Measurements from ENCODE around the gene LRCOL1. TPM values are rescaled to one million over a fixed set of nuclear protein-coding genes. Genes with fewer than 3 reads are reported as not detected.

LRCOL1 gene
- total RNA-seq, 4 donors from 2014 or later, result 0.83 TPM; not detected in 3

DNA sequence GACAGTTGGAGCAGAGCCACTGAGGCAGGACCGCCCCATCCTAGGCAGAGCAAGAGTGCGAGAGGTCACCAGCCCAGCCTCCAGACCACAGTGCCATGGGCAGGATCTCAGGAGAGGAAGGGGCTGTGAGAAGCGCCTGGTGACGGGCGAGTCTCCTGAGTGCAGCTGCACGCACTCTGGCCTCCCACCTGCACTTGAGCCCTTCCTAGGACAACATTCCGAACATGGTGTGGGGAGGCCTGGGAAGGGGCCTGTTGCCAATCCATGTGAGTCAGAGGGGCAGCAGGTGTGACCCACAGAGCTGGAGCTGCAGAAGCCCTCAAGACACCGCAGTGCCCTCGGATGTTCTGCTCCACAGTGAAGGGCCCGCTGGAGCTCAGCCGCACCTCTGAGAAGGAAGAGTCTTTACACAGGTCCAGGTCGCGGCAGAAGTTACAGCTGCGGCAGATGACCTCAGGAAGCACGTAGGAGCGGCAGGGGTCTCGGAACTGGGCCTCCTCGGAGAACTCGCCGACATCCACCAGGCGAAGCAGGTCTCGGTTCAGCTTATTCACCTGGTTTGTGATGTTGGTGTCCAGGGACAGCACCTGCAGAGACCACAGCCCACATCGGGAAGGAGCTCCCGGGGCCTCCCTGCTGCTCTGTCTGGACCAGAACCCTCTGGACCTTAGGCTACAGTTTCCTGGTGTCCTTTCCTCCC, 15.5 kb upstream of the LRCOL1 start:
- ATAC-seq, result no peak
- Histone ChIP-seq H3K27me3 (peaks cover 0 to 5% (median 0%) of the 10 kb centered on the region in 3 donors), H3K4me3 (no peak overlapping the region), H3K4me1 (peaks cover 0 to 5% of the 10 kb centered on the region in 2 donors), H3K9me3 (no peaks in the 10 kb centered on the region), H3K27ac (no peak overlapping the region), H3K36me3 (peaks cover 0 to 24% of the 10 kb centered on the region in 2 donors)
- in situ Hi-C loops (cut with MboI; ENCODE audit: low sequenced_read_pairs in 4 of 4), result no loop called here
- TF ChIP-seq POLR2A (IDR thresholded peaks at IDR 0.05), result no peak
- TF ChIP-seq, protein P1, sequence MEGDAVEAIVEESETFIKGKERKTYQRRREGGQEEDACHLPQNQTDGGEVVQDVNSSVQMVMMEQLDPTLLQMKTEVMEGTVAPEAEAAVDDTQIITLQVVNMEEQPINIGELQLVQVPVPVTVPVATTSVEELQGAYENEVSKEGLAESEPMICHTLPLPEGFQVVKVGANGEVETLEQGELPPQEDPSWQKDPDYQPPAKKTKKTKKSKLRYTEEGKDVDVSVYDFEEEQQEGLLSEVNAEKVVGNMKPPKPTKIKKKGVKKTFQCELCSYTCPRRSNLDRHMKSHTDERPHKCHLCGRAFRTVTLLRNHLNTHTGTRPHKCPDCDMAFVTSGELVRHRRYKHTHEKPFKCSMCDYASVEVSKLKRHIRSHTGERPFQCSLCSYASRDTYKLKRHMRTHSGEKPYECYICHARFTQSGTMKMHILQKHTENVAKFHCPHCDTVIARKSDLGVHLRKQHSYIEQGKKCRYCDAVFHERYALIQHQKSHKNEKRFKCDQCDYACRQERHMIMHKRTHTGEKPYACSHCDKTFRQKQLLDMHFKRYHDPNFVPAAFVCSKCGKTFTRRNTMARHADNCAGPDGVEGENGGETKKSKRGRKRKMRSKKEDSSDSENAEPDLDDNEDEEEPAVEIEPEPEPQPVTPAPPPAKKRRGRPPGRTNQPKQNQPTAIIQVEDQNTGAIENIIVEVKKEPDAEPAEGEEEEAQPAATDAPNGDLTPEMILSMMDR (IDR thresholded peaks at IDR 0.05 in 4 of 5, conservative IDR thresholded peaks at IDR 0.05 in 1 of 5), result no peak
- intact Hi-C loops (cut with DNase I; ENCODE audit: low total_unique reads), result no loop called here
- no peak for DNase-seq

DNA sequence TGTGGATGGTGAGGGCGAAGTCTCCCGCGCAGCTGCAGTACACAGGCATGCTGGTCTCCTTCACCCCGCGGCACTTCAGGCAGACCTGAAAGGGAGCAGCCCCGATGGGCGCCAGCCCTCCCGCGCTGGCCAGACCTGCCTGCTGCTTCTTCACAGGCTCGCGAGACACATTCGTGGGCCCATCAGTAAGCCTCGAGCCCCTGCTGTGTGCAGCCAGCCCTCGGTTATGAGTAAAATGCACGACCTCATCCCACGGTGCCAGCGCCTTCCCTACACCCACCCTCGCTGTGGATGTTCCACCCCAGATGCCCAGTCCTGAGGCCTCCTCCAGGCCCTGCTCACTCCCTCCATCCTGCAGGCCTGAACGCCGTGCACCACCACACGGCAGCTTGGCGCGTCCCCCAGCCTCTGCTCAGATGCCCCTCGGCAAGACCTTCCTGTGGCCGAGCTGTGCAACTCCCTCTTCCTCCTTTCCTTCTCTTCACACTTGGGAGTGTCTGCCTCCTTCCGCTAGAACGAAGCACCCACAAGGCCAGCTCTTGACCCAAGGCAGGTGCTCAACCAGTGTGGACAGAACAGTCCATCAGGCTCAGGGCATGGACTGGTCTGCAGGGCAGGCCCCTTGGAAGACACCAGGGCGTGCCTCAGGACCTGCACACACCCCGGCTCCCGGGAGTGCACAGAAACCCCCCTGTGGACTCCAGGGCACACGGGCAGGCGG, 14.7 kb upstream of the LRCOL1 start:
- no peak for TF ChIP-seq POLR2A (IDR thresholded peaks at IDR 0.05)
- TF ChIP-seq, protein P1 (IDR thresholded peaks at IDR 0.05 in 4 of 5, conservative IDR thresholded peaks at IDR 0.05 in 1 of 5), result no peak
- Histone ChIP-seq H3K9me3 (no peaks in the 10 kb centered on the region), H3K27me3 (peaks cover 6 to 10% (median 6%) of the 10 kb centered on the region in 3 donors), H3K36me3 (peaks cover 0 to 17% of the 10 kb centered on the region in 2 donors), H3K27ac (no peak overlapping the region), H3K4me1 (peaks cover 0 to 5% of the 10 kb centered on the region in 2 donors), H3K4me3 (no peak overlapping the region)
- DNase-seq, result no peak
- in situ Hi-C loops (cut with MboI; ENCODE audit: low sequenced_read_pairs in 4 of 4), result loop anchor here in 1 of 4 donors (25.0 kb wide), 1 partner anchor 213 kb away; no protein-coding TSS in a partner anchor
- no peak for ATAC-seq
- intact Hi-C loops (cut with DNase I; ENCODE audit: low total_unique reads), result no loop called here

DNA sequence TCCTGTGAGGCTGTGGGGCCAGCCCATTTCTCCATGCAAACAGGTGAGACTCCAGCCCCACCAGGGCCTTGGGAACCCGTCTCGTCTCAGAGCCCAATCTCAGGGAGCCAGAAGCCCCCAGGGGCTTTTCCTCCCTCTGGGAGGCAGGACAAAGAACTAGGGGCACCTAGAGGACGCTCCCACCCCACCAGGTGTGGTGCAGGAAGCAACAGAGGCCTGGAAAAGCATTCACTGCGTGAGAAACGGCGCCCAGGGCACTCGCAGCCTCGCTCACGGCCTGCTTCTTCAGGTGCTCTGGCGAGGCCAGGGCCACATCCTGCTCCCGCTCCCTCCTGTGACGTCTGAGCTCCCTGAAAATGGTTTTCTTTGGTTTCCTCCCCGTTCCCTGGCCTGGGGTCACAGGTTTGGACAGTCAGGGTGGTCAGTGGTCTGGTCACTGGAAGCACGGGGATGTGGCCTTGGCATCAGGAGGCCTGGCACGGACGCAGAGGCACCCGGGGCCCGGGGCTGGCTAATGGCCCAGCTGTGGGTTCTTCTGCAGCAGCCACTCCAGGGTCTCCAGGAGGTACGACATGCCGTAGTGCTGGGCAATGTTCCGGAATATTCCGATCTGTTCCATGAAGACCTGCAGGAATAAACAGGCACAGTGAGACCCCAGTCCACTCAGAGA, 13.9 kb upstream of the LRCOL1 start:
- peaks cover 11 to 17% (median 14%) of the 10 kb centered on the region in 3 donors for H3K27me3 ChIP-seq
- no peak for TF ChIP-seq POLR2A (IDR thresholded peaks at IDR 0.05)
- TF ChIP-seq, protein P1 (IDR thresholded peaks at IDR 0.05 in 4 of 5, conservative IDR thresholded peaks at IDR 0.05 in 1 of 5), result no peak
- H3K27ac ChIP-seq, result no peak overlapping the region
- peaks cover 0 to 13% of the 10 kb centered on the region in 2 donors for H3K36me3 ChIP-seq
- no peak for ATAC-seq
- intact Hi-C loops (cut with DNase I; ENCODE audit: low total_unique reads), result no loop called here
- no peak overlapping the region for H3K4me3 ChIP-seq
- peaks cover 0 to 5% of the 10 kb centered on the region in 2 donors for H3K4me1 ChIP-seq
- in situ Hi-C loops (cut with MboI; ENCODE audit: low sequenced_read_pairs in 4 of 4), result loop anchor here in 1 of 4 donors (25.0 kb wide), 1 partner anchor 212 kb away; no protein-coding TSS in a partner anchor
- H3K9me3 ChIP-seq, result no peaks in the 10 kb centered on the region
- no peak for DNase-seq

DNA sequence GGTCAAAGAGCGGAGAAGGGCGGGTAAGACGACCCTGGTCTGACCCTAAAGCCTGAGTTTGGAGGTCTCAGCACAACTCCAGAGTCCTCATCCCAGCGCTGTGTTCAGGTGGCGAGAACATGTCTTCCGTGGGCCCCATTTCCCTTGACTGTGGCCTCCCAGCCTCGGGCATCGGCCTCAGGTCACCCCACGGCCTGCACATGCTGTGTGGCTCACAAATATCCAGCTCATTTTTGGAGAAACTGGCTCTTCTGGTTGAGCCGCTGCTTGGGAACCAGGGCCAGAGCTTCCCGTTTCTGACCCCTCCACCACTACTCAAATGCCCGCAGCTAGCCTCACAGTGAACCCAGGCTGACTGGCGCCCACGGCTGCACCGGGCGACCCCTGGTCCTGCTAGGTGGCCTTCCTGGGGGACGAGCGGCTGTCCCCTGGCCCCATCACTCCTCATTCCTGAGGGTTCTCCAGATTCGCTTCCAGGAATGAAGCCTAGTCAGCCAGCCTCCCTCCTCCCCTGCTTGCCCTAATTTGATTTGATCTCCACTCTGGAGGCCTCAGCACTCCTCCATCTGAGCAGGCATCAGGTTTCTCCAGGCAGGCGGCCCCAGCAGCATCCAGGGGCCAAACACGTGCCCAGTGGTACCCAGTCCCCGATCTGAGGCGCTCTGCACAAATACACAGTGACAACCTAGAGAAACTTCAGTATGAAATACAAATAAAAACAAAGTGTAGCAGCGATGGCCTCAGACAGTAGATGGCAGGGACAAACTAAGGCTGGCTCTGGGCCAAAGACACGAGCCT, 12.9 kb upstream of the LRCOL1 start:
- ATAC-seq, result no peak
- peaks cover 0 to 13% of the 10 kb centered on the region in 2 donors for H3K36me3 ChIP-seq
- TF ChIP-seq POLR2A (IDR thresholded peaks at IDR 0.05), result no peak
- TF ChIP-seq, protein P1 (IDR thresholded peaks at IDR 0.05 in 4 of 5, conservative IDR thresholded peaks at IDR 0.05 in 1 of 5), result no peak
- in situ Hi-C loops (cut with MboI; ENCODE audit: low sequenced_read_pairs in 4 of 4) (loop anchor here in 1 of 4 donors (25.0 kb wide), 1 partner anchor 211 kb away; no protein-coding TSS in a partner anchor), intact Hi-C loops (cut with DNase I; ENCODE audit: low total_unique reads) (no loop called here)
- H3K4me1 ChIP-seq, result peaks cover 0 to 5% of the 10 kb centered on the region in 2 donors
- no peak overlapping the region for H3K27ac ChIP-seq
- no peak for DNase-seq
- H3K9me3 ChIP-seq, result no peaks in the 10 kb centered on the region
- no peak overlapping the region for H3K4me3 ChIP-seq
- peaks cover 13 to 20% (median 18%) of the 10 kb centered on the region in 3 donors for H3K27me3 ChIP-seq

Measured in gastrocnemius medialis (tissue), 4 donors.